Fibroblast of the aortic adventitia (primary cell): ENCODE results near the gene SPOP. TPM values are rescaled to one million over a fixed set of nuclear protein-coding genes. Genes with fewer than 3 reads are reported as not detected.
A peak's percentile ranks its signal among the peaks of the same experiment; 100 is the strongest.

Experiments used
- DNase-seq: peaks from one replicate; pipeline ENCODE4 v3.0.0-alpha.2; 2010; ENCODE audit warnings: low read depth
- H3K4me3 ChIP-seq: 2 replicates; pipeline ENCODE4 v1.5.1; 2011; ENCODE audit warnings: low read depth, mild to moderate bottlenecking, control low read depth, low read length, moderate library complexity
- total RNA-seq: library from RNA; depleted of rRNA; stranded (reverse); fragments of >200 nt; gene quantifications from 2 replicates; pipeline ENCODE4 v1.2.3, GENCODE V29; 2012; ENCODE audit warnings: low replicate concordance
- TF ChIP-seq, protein P1 (sequence below): IDR thresholded peaks from 2 replicates; pipeline ENCODE4 v1.5.1; 2011; ENCODE audit warnings: mild to moderate bottlenecking, low read length, control low read depth, inconsistent platforms; ENCODE audit not compliant: insufficient read depth

Gene SPOP
- total RNA-seq, 1 donor: 46.1 TPM

DNA sequence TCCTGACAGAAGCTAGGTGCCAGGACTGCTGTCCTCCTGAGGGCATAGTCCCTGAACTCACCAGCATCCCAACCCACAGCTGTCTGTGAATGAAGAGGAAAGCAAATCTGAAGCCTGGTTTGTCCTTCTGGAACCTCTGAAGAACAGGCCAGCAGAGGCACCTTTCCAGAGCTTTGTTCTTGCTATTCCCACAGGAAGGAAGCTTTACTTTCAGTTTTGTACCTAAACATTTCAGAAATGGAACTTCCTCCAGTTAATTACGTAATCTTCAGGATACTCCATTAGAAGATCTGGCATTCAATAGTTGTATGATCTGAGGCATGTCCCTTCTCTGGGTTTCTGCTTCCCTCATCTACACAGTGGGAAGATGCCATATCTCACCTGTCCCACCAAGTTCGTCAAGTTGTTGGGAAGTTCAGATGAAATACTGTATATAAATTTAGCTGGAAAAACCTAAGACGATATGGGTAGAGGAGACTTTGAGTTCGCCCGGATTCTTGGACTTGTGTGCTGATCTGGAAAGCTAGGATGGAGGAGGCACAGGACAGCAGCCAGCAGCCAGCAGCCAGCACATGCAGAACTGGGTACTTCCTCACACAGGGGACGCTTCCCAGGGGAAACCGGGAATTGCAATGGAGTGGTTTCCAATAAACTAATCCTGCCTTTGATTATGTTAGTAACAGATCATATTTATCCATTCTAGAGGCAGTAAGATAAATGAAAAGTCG is 79.8 kb downstream of the SPOP start:
- DNase-seq: peak; percentile 64
- no peak overlapping the region for H3K4me3 ChIP-seq
- TF ChIP-seq, protein P1, sequence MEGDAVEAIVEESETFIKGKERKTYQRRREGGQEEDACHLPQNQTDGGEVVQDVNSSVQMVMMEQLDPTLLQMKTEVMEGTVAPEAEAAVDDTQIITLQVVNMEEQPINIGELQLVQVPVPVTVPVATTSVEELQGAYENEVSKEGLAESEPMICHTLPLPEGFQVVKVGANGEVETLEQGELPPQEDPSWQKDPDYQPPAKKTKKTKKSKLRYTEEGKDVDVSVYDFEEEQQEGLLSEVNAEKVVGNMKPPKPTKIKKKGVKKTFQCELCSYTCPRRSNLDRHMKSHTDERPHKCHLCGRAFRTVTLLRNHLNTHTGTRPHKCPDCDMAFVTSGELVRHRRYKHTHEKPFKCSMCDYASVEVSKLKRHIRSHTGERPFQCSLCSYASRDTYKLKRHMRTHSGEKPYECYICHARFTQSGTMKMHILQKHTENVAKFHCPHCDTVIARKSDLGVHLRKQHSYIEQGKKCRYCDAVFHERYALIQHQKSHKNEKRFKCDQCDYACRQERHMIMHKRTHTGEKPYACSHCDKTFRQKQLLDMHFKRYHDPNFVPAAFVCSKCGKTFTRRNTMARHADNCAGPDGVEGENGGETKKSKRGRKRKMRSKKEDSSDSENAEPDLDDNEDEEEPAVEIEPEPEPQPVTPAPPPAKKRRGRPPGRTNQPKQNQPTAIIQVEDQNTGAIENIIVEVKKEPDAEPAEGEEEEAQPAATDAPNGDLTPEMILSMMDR: no peak

DNA sequence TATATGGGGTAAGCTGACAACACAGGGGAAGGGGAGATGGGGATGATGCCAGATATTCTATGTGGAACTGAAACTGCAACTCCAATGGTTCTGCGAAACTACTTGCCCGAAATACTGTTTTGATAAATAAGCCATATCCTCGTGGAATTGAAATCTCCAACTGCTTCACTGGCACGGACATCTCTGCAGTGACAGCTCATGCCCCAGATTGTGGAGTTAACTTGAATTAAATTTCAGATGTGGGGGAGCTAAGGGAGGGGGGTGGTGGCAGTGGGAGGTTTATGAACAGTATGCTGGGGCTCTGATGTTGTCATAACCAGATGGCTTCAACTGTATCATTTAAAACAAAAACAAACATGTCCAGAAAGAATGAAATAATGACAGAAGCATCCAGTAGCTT is 80.5 kb downstream of the SPOP start:
- no peak overlapping the region for H3K4me3 ChIP-seq
- no peak for DNase-seq
- TF ChIP-seq, protein P1: no peak

DNA sequence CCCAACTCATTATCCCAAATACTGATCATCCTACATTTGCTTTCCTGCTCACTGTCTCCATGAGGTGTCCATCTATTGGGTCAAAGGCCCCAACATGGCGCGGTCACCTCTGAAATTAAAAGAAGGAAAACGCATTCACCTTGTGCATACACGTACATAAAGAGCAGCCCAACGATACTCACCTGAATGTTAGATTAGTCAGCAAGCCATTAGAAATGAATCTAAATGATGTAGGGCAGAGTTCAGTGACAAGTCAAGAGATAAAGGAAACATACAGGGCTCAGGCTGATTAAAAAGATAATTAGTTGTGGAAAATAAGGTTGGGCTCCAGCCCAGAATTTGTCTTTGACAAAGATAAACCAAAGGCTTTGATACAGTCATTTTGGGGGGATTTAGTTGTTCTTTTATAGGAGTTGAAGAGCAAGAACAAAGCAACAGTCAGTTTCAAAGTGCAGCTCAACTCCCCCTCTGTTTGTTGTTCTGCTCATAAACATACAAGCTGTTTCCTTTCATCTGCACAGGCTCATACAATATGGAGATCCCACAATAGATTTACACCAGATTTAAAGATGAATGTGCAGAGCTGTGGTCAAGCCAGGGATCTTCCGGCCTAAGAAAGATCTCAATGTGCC is 81.2 kb downstream of the SPOP start:
- DNase-seq: no peak

GRCh38 chr17:49595980-49596379 is 81.9 kb downstream of the SPOP start:
- H3K4me3 ChIP-seq: no peak overlapping the region
- TF ChIP-seq, protein P1: no peak
- DNase-seq: no peak

More for the DNA sequence above, 81.2 kb downstream of the SPOP start:
- TF ChIP-seq, protein P1: no peak
- H3K4me3 ChIP-seq: no peak overlapping the region

DNA sequence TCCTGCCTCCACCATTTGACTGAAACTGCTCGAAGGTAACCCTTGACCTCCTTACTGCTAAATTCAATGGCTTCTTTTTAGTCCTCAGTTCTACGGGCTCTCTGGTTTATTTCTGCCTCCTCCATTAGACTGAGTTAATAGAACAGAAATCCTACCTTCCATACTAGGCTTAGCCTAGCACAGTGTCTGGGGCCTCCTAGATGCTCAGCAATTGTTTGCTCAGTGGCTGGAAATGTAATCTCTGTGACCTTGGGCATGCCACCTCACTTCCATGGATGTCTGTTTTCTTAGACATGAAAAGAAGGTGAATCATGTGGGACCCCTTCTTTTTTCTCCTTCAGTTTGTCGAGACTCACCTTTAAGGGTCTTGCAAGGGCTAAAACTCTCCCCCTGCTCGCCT is 82.6 kb downstream of the SPOP start:
- TF ChIP-seq, protein P1: no peak
- DNase-seq: no peak
- no peak overlapping the region for H3K4me3 ChIP-seq

DNA sequence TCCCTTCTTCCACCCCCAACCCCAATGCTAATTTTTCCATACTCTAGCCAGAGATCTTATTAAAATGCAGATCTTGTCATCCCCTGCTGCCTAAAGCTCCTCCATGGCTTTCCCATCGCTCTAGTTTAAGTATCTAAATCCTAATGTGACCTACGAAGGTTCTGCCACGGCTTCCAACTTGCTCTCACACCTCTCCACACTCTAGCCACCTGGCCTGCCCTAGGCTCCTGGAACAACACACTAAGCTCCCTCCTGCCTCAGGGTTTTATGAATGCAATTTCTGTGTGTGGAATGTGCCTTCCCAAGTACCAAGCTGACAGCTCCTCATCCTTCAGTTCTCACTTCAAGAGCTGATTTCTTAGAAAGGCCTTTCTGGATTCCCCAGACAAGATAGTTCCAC is 85.6 kb downstream of the SPOP start:
- TF ChIP-seq, protein P1: no peak
- DNase-seq: no peak
- no peak overlapping the region for H3K4me3 ChIP-seq

GRCh38 chr17:49590874-49591273 is 87.0 kb downstream of the SPOP start:
- no peak for DNase-seq
- no peak overlapping the region for H3K4me3 ChIP-seq
- TF ChIP-seq, protein P1: no peak
